Fibroblast of pulmonary artery (primary cell): ENCODE data around the gene SUGCT.
"Not testable (repeated sequence)": the region's sequence is repeated elsewhere in the genome, so short reads cannot be mapped to it uniquely, and the experiment has no call there.

Source experiments
- DNase-seq: peaks from one replicate; pipeline ENCODE4 v3.0.0-alpha.2; 2010; ENCODE audit warnings: low read depth
- H3K4me3 ChIP-seq: replicated peaks from 2 replicates; pipeline ENCODE4 v1.5.1; 2011; ENCODE audit warnings: low read depth, mild to moderate bottlenecking, control low read depth, low read length, moderate library complexity
- TF ChIP-seq, protein P1 (sequence below): IDR thresholded peaks from 2 replicates; pipeline ENCODE4 v1.5.1; 2011; ENCODE audit warnings: mild to moderate bottlenecking, control low read depth, low read length, inconsistent platforms; ENCODE audit errors: missing control alignments

SUGCT gene

DNA sequence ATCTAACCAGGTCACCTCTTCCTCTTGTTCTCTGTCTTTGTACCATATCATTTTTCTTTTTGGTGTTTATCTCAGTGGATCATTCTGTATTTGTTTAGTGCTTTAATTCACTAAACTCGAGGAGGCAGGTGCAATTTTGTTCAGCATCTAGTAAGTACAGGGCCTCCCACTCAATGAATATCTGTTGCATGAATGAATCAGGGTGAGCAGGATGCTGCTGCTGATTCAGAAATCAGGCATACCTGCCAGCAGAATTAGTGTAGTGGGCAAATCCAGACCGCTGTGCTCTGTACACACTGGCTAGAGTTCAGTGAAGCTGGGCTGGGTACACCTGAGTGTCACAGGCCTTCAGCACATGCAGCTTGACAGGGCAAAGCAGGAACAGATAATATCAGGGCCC, 511.9 kb downstream of the SUGCT start:
- no peak overlapping the region for H3K4me3 ChIP-seq
- no peak for DNase-seq
- TF ChIP-seq, protein P1, sequence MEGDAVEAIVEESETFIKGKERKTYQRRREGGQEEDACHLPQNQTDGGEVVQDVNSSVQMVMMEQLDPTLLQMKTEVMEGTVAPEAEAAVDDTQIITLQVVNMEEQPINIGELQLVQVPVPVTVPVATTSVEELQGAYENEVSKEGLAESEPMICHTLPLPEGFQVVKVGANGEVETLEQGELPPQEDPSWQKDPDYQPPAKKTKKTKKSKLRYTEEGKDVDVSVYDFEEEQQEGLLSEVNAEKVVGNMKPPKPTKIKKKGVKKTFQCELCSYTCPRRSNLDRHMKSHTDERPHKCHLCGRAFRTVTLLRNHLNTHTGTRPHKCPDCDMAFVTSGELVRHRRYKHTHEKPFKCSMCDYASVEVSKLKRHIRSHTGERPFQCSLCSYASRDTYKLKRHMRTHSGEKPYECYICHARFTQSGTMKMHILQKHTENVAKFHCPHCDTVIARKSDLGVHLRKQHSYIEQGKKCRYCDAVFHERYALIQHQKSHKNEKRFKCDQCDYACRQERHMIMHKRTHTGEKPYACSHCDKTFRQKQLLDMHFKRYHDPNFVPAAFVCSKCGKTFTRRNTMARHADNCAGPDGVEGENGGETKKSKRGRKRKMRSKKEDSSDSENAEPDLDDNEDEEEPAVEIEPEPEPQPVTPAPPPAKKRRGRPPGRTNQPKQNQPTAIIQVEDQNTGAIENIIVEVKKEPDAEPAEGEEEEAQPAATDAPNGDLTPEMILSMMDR = no peak

DNA sequence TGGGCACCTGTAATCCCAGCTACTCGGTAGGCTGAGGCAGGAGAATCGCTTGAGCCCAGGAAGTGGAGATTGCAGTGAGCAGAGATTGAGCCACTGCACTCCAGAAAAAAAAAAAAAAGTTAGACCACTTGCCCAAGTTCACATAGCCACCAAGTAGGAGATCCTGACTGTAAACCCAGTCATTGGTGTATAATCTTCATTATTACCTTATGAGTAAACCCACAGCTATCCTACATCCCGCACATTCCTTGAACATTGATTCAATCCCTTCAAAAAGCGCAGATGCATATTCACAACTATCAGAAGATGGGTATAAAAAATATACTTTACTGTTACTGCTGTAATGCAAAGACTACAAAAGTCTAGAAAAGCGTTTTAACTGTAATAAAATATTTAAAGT, 512.9 kb downstream of the SUGCT start:
- TF ChIP-seq, protein P1 = no peak
- no peak overlapping the region for H3K4me3 ChIP-seq
- no peak for DNase-seq

DNA sequence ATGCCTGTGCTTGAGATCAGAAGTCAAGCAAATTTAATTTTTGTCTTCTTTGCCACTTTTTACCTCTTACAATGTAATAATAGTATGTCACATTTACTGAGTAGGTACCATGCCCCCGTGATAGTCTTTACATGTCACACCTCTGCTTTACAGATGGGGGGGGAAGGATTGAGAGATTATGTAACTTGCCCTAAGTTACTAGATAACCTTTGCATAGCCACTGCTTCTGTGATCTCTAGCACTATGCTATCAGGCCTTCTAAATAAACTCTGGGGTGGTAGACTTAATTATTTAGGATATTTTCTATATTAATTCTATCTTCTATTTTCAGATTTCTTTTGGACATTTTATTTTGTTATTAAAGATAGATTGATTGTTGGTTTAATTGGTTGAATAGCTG, 514.4 kb downstream of the SUGCT start:
- TF ChIP-seq, protein P1 = no peak
- no peak overlapping the region for H3K4me3 ChIP-seq
- no peak for DNase-seq

DNA sequence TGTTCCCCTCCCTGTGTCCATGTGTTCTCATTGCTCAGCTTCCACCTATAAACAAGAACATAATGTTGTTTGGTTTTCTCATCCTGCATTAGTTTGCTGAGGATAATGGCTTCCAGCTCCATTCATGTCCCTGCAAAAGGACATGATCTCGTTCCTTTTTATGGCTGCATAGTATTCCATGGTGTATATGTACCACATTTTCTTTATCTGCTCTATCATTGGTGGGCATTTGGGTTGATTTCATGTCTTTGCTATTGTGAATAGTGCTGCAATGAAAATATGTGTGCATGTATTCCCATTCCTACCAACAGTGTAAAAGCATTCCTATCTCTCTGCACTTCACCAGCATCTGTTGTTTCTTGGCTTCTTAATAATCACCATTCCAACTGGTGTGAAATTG, 516.1 kb downstream of the SUGCT start:
- DNase-seq = not testable (repeated sequence)

DNA sequence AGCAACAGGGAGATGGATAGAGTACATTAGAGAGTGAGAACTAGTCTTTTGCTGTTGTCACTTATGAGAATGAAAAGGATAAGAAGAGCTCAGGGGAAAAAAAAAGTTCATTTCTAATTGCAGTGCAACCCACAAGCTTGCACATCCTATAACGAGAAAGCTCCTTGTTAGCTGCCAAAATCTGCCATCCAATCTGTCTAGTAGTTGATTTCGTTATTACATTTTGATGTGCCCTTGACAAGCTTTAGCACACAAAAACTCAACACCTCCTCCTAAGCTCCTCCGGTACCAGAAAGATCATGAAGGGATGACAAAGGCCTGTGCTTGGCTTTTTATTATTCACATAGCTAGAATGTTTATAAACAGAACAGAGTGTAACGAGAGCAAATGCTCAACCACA, 519.4 kb downstream of the SUGCT start:
- no peak for DNase-seq
- TF ChIP-seq, protein P1 = no peak
- no peak overlapping the region for H3K4me3 ChIP-seq

More for the DNA sequence above, 516.1 kb downstream of the SUGCT start:
- H3K4me3 ChIP-seq = not testable (repeated sequence)

DNA sequence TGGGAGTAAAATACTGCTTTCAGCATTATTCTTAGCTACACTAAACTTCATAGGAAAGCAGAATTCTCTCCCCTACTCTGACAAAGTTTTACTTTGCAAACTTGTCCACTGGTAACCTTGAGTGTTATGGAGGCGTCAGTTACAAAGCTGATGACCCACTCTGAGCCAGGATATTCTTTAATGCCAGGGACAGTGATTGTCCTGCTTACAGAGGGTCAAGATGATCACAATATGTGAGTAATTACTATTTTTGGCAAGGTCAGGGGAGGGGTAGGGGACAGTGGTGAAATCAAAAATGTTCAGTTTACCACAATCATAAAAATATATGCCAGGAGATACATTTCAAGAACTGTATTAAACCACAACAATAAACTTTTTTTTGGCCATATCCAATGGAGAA, 520.6 kb downstream of the SUGCT start:
- TF ChIP-seq, protein P1 = no peak
- DNase-seq = no peak

DNA sequence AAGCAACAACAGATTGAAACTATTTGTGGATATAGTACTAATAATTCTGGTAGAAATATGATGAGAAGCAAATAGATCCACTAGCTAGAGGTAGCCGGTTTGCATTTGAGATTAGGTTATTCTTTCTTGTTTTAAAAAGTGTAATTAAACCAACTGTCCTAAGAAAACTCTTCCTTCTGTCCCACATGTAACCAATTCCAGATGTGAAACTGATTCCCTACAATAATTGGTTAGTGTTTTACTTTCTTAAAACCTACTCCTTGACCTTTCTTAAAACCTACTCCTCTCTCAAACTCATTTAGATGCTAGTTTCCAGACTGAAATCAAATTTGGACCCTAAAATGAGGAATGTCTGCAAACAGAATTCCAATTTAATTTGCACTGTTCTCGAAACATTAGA, 521.5 kb downstream of the SUGCT start:
- TF ChIP-seq, protein P1 = no peak
- no peak for DNase-seq
- H3K4me3 ChIP-seq = no peak overlapping the region

More for the DNA sequence above, 520.6 kb downstream of the SUGCT start:
- no peak overlapping the region for H3K4me3 ChIP-seq
